Heart right ventricle (tissue), 16 donors: Measurements from ENCODE around the gene SERPINA1. TPM values are rescaled to one million over a fixed set of nuclear protein-coding genes. Genes with fewer than 3 reads are reported as not detected.

ENCODE experiments used
- ATAC-seq, 8 donors: fragments of 200-7000 bp; cut with Tn5 transposase; one replicate each; pipeline ENCODE4 v1.9.1; 2020; ENCODE audit warnings: mild to moderate bottlenecking in 8 of 8, moderate library complexity in 8 of 8, moderate number of reproducible peaks in 1 of 8
- DNase-seq, 2 donors: peaks; one replicate each; pipeline ENCODE4 v3.0.0-alpha.2; 2020
- H3K27ac ChIP-seq, 10 donors: fragments of 200-600 bp; sonication (generic) in 2 of 10; one replicate each; pipeline versions ENCODE4 v1.5.0 to v1.8.0; 2020 to 2022; ENCODE audit warnings: mild to moderate bottlenecking in 3 of 10
- H3K27me3 ChIP-seq, 7 donors: fragments of 200-600 bp; one replicate each; pipeline ENCODE4 v1.8.0; 2021 to 2022; ENCODE audit warnings: mild to moderate bottlenecking in 2 of 7
- H3K36me3 ChIP-seq, 9 donors: fragments of 200-600 bp; sonication (generic) in 1 of 9; one replicate each; pipeline versions ENCODE4 v1.5.0 to v1.8.0; 2020 to 2022; ENCODE audit warnings: mild to moderate bottlenecking in 2 of 9
- H3K4me1 ChIP-seq, 9 donors: fragments of 200-600 bp; sonication (generic) in 1 of 9; one replicate each; pipeline versions ENCODE4 v1.5.0 to v1.8.0; 2020 to 2022; ENCODE audit warnings: mild to moderate bottlenecking in 4 of 9
- H3K4me3 ChIP-seq, 10 donors: fragments of 200-600 bp; sonication (generic) in 2 of 10; one replicate each; pipeline versions ENCODE4 v1.5.0 to v1.8.0; 2020 to 2022; ENCODE audit warnings: mild to moderate bottlenecking in 7 of 10, moderate library complexity in 2 of 10
- H3K9me3 ChIP-seq, 11 donors: fragments of 200-600 bp in 10 of 11; sonication (generic) in 2 of 11; one replicate each; pipeline versions ENCODE4 v1.5.0 to v1.8.0; 2013 to 2022; ENCODE audit warnings: mild to moderate bottlenecking in 2 of 11, control low read depth in 1 of 11, moderate library complexity in 1 of 11
- WGBS, 2 donors: extraction: QIAGEN DNeasy Blood & Tissue Kit; methylation state at CpG; one replicate each; pipeline ENCODE4 v1.1.7; 2013; ENCODE audit warnings: inconsistent platforms in 1 of 2; 5-methylcytosine and 5-hydroxymethylcytosine counted together
- intact Hi-C, 10 donors: fragments of 100-400 bp; cut with DNase I; formaldehyde crosslinking; loops; one replicate each; pipeline versions ENCODE4 v1.11.1 to v1.14.2; 2022
- polyA plus RNA-seq, 2 donors: library from polyadenylated mRNA; stranded (reverse); fragments of 200-250 nt; gene quantifications; one replicate each; pipeline ENCODE4 v1.2.3, GENCODE V29; 2013
- total RNA-seq, 10 donors: library from RNA; stranded (reverse); fragmentation: NEBNext Ultra II Directional in 3 of 10; extraction: Animal tissue kit (Norgen Biotek cat#: 25700) in 3 of 10; gene quantifications; one replicate each; pipeline versions ENCODE4 v1.2.1 to v1.2.4, GENCODE V29; 2021 to 2023
- TF ChIP-seq, protein P1 (sequence below), 9 donors: fragments of 200-600 bp; sonication (generic) in 2 of 9; IDR thresholded peaks; one replicate each; pipeline versions ENCODE4 v1.5.0 to v1.8.0; 2021 to 2022; ENCODE audit warnings: antibody characterized with exemption in 9 of 9, mild to moderate bottlenecking in 5 of 9, moderate library complexity in 1 of 9
- donor health status: Arrhythmogenic right ventricular cardiomyopathy.
- donor health status: ischemic (EF 13 %, LVEDD 7.1; RV severe dilation, severe dysfunction).
- donor health status: healthy with polysubstance abuse.
- donor health status: DM: no; HTN: yes; CAD: no.
- donor health status: DM: no; HTN: no; CAD: no.
- donor health status: ischemic (EF 25% LVEDD 6.9; RV normal size, moderate dysfunction).
- donor health status: ischemic (EF 25% LVEDD 5.7; RV mildly dilated, moderate dysfunction).
- donor health status: healthy.
- donor health status: DM: yes; HTN: yes; CAD: no.
- donor health status: Ischemic cardiomyopathy.
- donor health status: ischemic (EF 35%, LVEDD 5.7; RV mildly dilated, moderate dysfunction).
- donor health status: nonischemic (EF 11% LVEDD 7.7; RV severe dilation, severe dysfunction).
- donor health status: DM: yes; HTN: yes; CAD: no.
- donor health status: PGD.
- donor health status: ischemic (EF 29% LVEDD 5.4; RV normal size, mild dysfunction).
- donor health status: nonischemic (EF 23%, LVEDD 6.1; RV moderate dilation, normal function).

Gene SERPINA1
- total and polyA plus RNA-seq, 12 donors = 1.1 to 38.3 (median 3.8) TPM

DNA sequence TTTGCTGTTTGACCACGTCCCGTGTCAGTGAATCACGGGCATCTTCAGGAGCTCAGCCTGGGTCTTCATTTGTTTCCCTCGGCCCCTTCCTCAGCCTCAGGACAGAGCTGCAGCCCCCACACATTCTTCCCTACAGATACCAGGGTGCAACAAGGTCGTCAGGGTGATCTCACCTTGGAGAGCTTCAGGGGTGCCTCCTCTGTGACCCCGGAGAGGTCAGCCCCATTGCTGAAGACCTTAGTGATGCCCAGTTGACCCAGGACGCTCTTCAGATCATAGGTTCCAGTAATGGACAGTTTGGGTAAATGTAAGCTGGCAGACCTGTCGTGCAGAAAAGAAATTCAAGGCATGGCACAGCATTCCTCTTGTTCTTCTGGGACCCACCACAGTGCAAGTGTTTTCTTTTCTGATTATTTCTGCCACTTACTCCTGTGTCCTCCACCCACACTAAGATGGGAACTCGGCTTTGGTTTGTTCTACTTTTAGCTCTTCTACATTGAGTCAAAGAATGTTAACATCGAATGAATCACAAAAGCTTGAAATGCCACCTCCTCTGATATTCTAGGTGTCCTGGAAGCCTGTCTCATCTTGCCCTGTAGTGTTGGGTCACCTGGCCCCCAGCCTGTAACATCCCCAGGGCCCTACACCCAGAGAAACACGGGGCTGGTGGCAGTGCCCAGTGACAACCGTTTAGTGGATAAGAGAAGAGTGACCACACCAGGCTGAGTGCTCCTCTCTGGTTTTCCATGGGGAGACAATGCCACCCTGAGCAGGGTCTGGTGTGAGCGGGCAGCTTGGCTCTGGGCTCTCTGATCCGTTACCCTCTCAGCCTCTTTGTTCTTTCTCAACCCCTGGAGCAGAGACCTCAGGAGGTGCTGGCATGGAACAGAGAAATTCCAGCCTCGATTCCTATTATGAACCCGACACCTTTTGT, 8.8 kb downstream of the SERPINA1 start:
- Histone ChIP-seq H3K4me1 (peaks cover 0 to 9% (median 0%) of the 10 kb centered on the region in 9 donors), H3K36me3 (peaks cover 0 to 45% (median 0%) of the 10 kb centered on the region in 9 donors), H3K27me3 (peaks cover 0 to 28% (median 9%) of the 10 kb centered on the region in 7 donors), H3K4me3 (no peak overlapping the region), H3K27ac (no peak overlapping the region), H3K9me3 (no peaks in the 10 kb centered on the region)
- no peak for DNase-seq
- intact Hi-C loops = no loop called here
- WGBS, 2 donors = 75 to 76% methylated on average over 16 of the region's 16 CpGs
- no peak for ATAC-seq
- TF ChIP-seq, protein P1, sequence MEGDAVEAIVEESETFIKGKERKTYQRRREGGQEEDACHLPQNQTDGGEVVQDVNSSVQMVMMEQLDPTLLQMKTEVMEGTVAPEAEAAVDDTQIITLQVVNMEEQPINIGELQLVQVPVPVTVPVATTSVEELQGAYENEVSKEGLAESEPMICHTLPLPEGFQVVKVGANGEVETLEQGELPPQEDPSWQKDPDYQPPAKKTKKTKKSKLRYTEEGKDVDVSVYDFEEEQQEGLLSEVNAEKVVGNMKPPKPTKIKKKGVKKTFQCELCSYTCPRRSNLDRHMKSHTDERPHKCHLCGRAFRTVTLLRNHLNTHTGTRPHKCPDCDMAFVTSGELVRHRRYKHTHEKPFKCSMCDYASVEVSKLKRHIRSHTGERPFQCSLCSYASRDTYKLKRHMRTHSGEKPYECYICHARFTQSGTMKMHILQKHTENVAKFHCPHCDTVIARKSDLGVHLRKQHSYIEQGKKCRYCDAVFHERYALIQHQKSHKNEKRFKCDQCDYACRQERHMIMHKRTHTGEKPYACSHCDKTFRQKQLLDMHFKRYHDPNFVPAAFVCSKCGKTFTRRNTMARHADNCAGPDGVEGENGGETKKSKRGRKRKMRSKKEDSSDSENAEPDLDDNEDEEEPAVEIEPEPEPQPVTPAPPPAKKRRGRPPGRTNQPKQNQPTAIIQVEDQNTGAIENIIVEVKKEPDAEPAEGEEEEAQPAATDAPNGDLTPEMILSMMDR (IDR thresholded peaks at IDR 0.05) = no peak

DNA sequence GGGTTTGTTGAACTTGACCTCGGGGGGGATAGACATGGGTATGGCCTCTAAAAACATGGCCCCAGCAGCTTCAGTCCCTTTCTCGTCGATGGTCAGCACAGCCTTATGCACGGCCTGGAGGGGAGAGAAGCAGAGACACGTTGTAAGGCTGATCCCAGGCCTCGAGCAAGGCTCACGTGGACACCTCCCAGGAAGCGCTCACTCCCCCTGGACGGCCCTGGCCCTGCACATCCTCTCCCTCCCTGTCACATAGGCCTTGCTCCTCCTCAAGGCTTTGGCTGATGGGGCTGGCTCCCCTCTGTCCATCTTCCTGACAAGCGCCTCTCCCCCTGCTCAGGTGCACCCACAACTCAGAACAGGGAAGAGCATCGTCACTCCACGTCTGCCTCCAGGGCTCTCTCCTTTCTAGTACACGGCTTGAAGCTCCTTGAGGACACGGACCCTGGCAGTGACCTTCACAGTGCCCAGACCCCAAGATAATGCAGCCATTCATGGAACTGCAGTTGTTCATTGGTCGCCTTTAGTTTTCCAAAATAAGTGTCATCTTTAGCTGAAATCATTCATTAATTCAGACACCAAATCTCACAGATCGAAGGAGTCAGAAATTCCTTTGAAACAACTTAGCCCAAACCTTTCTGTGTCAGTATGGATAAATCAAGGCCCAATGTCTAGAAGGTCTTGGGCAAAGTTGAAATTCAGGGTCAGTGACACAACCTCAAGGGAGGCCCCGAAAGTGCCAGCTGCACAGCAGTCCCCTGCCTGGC, 9.7 kb downstream of the SERPINA1 start:
- Histone ChIP-seq H3K27ac (no peak overlapping the region), H3K36me3 (peaks cover 0 to 45% (median 0%) of the 10 kb centered on the region in 9 donors), H3K4me3 (no peak overlapping the region), H3K9me3 (no peaks in the 10 kb centered on the region), H3K4me1 (peaks cover 0 to under 1% (median 0%) of the 10 kb centered on the region in 9 donors), H3K27me3 (peaks cover 0 to 28% (median 9%) of the 10 kb centered on the region in 7 donors)
- no peak for DNase-seq
- TF ChIP-seq, protein P1 (IDR thresholded peaks at IDR 0.05) = no peak
- 68 to 76% methylated on average over 17 of the region's 17 CpGs for WGBS, 2 donors
- intact Hi-C loops = no loop called here
- ATAC-seq = no peak

DNA sequence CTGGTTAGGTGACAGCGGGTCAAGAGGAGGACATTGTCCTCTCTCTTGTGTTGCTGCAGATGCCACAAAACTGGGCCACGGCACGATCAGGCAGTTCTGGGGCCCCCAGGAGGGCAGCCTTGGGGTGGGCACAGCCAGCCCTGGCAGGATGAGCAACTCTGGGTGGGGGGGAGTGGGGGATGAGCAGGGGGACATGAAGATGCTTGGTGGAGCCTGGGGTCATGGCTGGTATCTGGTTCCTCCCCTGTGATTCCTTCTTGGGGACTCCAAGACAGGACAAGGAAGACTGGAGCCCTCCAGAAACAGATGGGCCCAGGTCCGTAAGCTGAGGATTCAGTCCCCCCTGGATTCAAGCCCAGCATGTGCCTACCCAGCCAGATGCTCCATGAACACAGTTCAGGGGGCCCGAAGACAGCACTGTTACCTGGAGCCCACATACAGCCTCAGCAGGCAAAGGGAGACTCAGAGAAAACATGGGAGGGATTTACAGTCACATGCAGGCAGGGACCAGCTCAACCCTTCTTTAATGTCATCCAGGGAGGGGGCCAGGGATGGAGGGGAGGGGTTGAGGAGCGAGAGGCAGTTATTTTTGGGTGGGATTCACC, 10.4 kb downstream of the SERPINA1 start:
- Histone ChIP-seq H3K27me3 (peaks cover 0 to 26% (median 9%) of the 10 kb centered on the region in 7 donors), H3K27ac (no peak overlapping the region), H3K4me1 (no peaks in the 10 kb centered on the region), H3K9me3 (no peaks in the 10 kb centered on the region), H3K36me3 (peaks cover 0 to 45% (median 0%) of the 10 kb centered on the region in 9 donors), H3K4me3 (no peak overlapping the region)
- DNase-seq (no peak), ATAC-seq (no peak)
- TF ChIP-seq, protein P1 (IDR thresholded peaks at IDR 0.05) = no peak
- intact Hi-C loops = no loop called here
- 84 to 91% methylated on average over 6 of the region's 6 CpGs for WGBS, 2 donors
